GM18907 (cell line): ENCODE data around the gene RACK1.

ENCODE experiments used
- ATAC-seq: cut with Tn5 transposase; IDR thresholded peaks from one replicate; pipeline ENCODE4 v1.9.1; 2021; ENCODE audit warnings: mild to moderate bottlenecking, moderate library complexity; ENCODE audit not compliant: unreplicated experiment

The RACK1 gene

DNA sequence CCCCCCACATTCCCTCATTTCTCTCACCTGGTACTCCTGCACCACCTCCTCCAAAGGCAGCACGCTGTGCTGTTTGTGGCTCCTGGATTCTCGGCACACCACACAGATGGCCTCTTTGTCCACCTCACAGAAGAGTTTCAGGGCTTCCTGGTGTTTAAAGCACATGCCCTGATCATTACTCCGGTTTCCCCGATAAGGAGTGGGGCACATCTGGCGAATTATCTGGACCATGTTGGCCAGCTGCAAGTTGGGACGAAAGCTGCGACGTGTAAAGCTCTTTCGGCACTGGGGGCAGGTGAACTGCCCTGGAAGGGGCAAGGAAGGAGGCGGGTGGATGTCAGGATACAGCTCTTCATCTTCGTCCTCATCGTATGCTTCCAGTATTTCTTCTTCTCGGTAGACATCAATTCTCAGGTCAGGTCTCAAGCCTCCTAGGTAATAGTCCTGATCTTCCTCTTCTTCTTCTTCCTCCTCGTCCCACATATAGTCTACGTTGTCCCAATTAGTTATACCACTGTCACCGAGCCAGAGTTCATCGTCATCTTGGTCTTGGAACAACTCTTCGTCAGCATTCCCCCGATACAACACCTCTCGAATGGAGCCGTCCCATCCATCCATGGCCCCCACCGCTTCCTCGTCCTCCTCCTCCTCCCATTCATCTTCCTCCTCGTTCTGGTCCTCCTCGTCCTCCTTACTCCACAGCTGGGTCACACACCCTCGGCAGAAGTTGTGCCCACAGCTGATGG, 16.4 kb upstream of the RACK1 start:
- no peak for ATAC-seq

DNA sequence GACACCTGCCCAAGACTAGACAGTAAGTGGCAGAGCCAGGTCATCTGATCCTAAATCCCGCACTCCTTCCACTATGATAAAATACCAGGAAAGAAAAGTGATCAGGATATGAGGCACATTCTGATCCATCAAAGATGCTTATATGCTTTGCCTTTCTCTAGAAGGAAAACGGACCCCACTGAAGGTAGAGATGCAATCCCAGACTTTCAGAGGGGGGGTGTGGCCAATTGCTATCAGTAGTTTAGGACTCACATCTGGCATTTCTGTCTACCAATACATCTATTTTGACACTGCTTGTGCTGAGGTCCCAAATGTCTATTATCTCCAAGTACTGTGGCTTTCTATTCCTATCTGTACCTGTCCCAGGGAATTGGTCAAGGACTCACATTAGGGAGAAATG, 15.6 kb upstream of the RACK1 start:
- no peak for ATAC-seq

- ATAC-seq = no peak
Observed at GRCh38 chr5:181258576-181258975, 14.9 kb upstream of the RACK1 start.

GRCh38 chr5:181255836-181256578, 12.3 kb upstream of the RACK1 start:
- no peak for ATAC-seq

- ATAC-seq = no peak
Observed at GRCh38 chr5:181255276-181255675, 11.6 kb upstream of the RACK1 start.

DNA sequence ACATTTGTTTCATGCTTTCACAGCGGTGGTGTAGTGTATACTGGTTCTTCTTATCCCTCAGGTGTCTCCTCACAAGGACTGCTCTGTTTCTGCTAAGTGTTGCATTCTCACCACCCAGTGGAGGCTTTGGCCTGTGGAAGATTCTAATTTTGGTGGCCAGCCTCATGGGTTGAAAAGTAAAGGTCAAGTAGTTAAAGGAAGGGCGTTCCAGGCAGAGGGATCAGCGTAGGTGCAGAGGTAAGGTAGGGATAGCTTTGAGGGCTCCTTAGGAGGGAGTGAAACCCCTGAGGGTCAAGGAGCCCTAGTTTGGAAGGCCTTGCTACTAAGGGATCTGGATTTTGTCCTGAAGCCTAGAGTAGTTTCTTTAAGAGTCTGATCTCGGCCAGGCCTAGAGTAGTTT, 4.6 kb upstream of the RACK1 start:
- ATAC-seq = no peak

GRCh38 chr5:181246276-181247049, 2.8 kb upstream of the RACK1 start:
- peak; percentile 47 for ATAC-seq

DNA sequence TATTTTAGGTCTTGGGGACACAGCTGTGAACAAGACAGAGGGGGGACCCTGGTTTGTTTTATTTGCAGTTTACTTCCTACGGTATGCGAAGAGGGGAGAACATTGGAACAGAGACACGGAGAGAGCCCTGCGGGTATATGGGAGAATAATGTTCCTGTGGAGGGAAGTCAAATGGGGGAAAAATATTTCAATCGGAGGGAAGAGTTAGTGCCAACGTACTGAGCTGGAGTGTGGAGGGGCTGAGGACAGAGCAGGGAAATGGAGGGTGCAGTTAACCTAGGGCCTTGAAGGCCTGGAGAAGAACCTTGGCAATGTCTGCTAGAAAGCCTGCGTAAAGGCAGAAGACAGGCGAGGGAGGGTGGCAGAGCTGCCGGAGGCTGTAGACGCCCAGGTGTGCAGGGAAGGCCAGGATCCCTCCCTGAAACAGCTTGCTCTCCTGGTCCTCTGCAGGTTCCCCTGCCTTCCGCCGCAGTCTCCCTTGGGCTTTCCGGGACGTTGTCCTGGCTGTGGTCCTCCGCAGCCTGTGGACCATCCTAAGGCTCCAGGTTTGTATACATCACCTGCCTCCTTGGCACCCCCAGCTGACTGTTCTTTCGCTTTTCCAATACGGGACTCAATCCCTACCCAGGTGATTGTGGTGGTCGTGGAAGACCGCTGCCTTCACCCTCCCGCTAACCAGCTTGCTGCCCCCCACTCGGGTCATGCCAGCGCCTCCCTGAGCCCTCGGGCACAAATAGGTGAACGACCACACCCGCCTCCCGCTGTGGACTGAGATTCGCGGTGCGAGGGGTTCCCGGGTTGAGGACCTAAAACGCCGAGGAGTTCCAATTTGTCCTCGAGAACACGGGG, 1.9 kb upstream of the RACK1 start:
- peak; percentile 0 for ATAC-seq

GRCh38 chr5:181243018-181243563, 615 bp downstream of the RACK1 start:
- ATAC-seq = no peak

DNA sequence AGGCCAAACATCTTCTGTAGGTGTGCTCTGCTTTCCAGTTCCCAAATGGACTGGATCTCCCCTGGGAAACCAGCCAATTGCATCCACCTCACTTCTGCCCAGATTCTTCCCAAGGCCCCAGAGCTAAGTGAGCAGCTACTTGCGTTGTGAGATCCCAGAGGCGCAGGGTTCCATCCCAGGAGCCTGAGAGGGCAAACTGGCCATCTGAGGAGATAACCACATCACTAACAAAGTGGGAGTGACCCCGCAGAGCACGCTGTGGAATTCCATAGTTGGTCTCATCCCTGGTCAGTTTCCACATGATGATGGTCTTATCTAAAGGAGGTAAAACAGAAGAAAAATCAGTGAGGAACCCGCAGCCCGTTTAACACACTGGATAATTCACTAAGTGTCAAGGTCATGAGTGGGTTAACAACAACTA, 1.7 kb downstream of the RACK1 start:
- ATAC-seq = no peak

DNA sequence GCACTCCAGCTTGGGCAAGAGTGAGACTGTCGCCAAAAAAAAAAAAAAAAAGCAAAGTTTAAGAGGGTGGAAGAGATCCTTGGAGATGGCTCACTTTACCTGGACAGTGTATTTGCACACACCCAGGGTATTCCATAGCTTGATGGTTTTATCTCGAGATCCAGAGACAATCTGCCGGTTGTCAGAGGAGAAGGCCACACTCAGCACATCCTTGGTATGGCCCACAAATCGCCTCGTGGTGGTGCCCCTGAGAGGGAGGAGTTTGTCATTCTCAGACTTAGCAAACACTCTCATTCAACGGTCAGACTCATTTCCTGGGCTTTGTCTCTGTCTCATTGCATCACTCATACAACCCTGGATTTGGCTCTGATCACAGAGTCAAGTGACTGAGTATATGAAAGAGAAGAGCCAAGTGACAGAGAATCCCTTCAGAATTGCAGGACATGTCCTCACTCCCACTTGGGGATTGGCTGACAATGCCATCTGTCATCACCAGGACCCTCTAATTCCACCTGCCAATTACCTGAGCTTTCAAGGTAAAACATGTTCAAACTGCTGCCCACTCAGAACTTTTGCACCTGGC, 2.2 kb downstream of the RACK1 start:
- no peak for ATAC-seq

DNA sequence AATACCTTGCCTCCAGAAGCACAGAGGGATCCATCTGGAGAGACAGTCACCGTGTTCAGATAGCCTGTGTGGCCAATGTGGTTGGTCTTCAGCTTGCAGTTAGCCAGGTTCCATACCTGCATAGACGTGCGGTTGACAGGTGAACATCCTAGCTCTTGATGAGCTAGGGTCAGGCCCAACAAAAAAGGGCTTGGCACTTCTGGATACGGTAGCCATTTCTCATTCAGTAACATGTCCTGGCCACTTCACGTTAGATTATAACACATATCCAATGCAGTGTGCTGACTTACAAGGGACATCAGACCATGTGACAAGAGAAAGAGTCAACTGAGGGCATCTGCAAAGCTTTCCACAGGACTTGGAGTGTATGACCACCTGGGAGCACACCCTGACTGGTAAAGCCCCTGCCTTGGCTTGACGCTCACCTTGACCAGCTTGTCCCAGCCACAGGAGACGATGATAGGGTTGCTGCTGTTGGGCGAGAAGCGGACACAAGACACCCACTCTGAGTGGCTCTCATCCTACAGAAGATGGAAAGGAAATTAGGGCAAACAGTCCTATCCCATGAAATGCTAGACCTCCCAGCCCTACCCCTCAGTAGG, 4.5 kb downstream of the RACK1 start:
- no peak for ATAC-seq

DNA sequence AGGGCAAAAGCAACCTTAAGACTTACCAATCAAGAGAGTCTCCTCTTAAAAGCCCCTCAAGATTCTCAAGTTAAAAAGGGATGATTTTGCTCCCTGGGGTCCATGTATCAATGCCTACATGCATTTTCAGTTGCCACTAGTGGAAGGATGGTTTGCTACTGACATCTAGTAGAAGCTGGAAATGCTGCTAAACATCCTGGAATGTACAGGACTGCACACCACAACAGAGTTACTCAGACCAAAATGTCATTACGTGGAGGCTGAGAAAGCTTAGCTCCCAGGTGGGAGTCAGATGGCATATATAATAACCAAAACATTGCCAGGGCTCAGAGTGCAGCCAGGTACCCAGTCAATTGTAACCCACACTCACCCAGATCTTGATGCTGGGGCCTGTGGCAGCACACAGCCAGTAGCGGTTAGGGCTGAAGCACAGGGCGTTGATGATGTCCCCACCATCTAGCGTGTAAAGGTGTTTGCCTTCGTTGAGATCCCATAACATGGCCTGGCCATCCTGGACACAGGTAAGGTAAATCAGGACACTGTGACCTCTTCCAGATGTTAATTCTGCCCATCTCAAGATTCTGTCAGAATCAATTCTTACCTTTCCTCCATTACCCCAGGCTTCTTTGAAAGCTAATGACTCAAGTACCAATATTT, 5.8 kb downstream of the RACK1 start:
- no peak for ATAC-seq

DNA sequence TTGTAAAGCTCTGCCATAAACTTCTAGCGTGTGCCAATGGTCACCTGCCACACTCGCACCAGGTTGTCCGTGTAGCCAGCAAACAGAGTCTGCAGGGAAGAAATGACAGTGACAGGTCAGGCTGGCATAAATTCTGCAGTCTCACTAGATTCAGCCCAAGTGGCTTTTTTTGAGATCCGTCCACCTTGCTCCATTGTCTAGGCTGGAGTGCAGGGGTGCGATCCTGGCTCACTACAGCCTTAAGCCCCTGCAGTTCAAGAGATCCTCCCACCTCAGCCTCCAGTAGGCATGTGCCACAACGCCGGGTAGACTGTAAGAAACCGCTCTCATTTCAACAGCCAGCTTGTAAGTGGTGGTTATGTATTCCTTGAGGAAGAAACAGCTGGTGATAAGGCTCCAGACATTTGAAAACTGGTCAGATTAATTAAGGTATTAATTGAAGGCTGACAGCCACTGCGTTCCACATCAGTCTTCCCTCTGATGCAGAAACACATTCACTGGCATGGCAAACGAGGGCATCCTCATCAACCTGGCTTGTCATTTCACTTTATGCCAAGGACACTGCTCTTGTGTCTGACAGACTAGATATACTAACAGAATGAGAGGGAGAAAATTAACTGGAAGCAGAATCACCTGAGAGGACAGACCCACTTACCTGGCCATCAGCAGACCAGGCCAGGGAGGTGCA, 6.6 kb downstream of the RACK1 start:
- no peak for ATAC-seq

GRCh38 chr5:181236471-181236870, 7.2 kb downstream of the RACK1 start:
- ATAC-seq = no peak

GRCh38 chr5:181235689-181236366, 7.9 kb downstream of the RACK1 start:
- no peak for ATAC-seq

- ATAC-seq = no peak
Observed at GRCh38 chr5:181235323-181235688, 8.4 kb downstream of the RACK1 start.
